HEK293 (cell line): ENCODE results near the gene NOL4L.

Source experiments
- CTCF ChIA-PET: fragments of 350-600 bp; formaldehyde crosslinking; extraction: SDS; loops from one replicate; lab custom pipeline; 2021; ENCODE audit warnings: antibody characterized with exemption; lab: Yijun Ruan, JAX
- POLR2A ChIA-PET: fragments of 300-600 bp; formaldehyde crosslinking; extraction: SDS; loops from one replicate; lab custom pipeline; 2020; ENCODE audit warnings: antibody characterized with exemption, inconsistent platforms; lab: Yijun Ruan, JAX
- H3K27ac ChIP-seq: fragments of 200-500 bp; sonication (Bioruptor generic); 2 replicates; pipeline ENCODE4 v1.5.1; 2014; ENCODE audit warnings: low read depth, low read length, control low read depth, inconsistent platforms; ENCODE audit errors: extremely low read depth
- H3K36me3 ChIP-seq, 2 experiments: fragments of 200-500 bp in 1 of 2; sonication (Bioruptor generic) in 1 of 2; 1 replicate in 1 of 2; 2 replicates in 1 of 2; pipeline ENCODE4 v1.5.1; 2014 to 2017; ENCODE audit warnings: inconsistent platforms in 2 of 2, low read length in 2 of 2; ENCODE audit not compliant: control insufficient read depth in 2 of 2, insufficient read depth in 1 of 2
- H3K4me1 ChIP-seq: fragments of 200-500 bp; sonication (Bioruptor generic); 2 replicates; pipeline ENCODE4 v1.5.1; 2014; ENCODE audit warnings: mild to moderate bottlenecking, low read length, inconsistent platforms; ENCODE audit not compliant: control insufficient read depth, insufficient read depth
- H3K4me3 ChIP-seq: 2 replicates; pipeline ENCODE4 v1.5.1; 2011; ENCODE audit warnings: low read depth, mild to moderate bottlenecking, control low read depth, low read length, moderate library complexity
- H3K9me3 ChIP-seq: fragments of 200-500 bp; sonication (Bioruptor generic); 2 replicates; pipeline ENCODE4 v1.5.1; 2014; ENCODE audit warnings: low read depth, low read length, inconsistent platforms; ENCODE audit not compliant: control insufficient read depth, insufficient read depth
- EGR2 ChIP-seq: fragments of 450-650 bp; formaldehyde crosslinking; IDR thresholded peaks from 2 replicates; pipeline ENCODE4 v1.5.1; 2016; ENCODE audit warnings: low read depth, missing biosample characterization, missing genetic modification characterization
- GLIS1 ChIP-seq: fragments of 450-650 bp; formaldehyde crosslinking; IDR thresholded peaks from 2 replicates; pipeline ENCODE4 v1.5.1; 2016; ENCODE audit warnings: missing biosample characterization, missing genetic modification characterization
- GLIS2 ChIP-seq: fragments of 450-650 bp; formaldehyde crosslinking; IDR thresholded peaks from 2 replicates; pipeline ENCODE4 v1.5.1; 2016; ENCODE audit warnings: missing biosample characterization, missing genetic modification characterization
- KLF1 ChIP-seq: fragments of 450-650 bp; formaldehyde crosslinking; IDR thresholded peaks from 2 replicates; pipeline ENCODE4 v1.5.1; 2016; ENCODE audit warnings: missing biosample characterization, missing genetic modification characterization
- SP2 ChIP-seq: fragments of 450-650 bp; formaldehyde crosslinking; IDR thresholded peaks from 2 replicates; pipeline ENCODE4 v1.5.1; 2016; ENCODE audit warnings: missing biosample characterization, missing genetic modification characterization
- SP3 ChIP-seq: fragments of 450-650 bp; formaldehyde crosslinking; IDR thresholded peaks from 2 replicates; pipeline ENCODE4 v1.5.1; 2016; ENCODE audit warnings: missing biosample characterization, missing genetic modification characterization
- TRIM28 ChIP-seq: IDR thresholded peaks from 2 replicates; pipeline ENCODE4 v1.6.1; 2011; ENCODE audit warnings: low read length, control low read depth, borderline replicate concordance
- YY1 ChIP-seq: fragments of 450-650 bp; formaldehyde crosslinking; IDR thresholded peaks from 2 replicates; pipeline ENCODE4 v1.5.1; 2018; ENCODE audit warnings: missing biosample characterization, missing genetic modification characterization
- ZBTB17 ChIP-seq: fragments of 450-650 bp; formaldehyde crosslinking; IDR thresholded peaks from 2 replicates; pipeline ENCODE4 v1.5.1; 2016; ENCODE audit warnings: missing biosample characterization, missing genetic modification characterization
- ZBTB20 ChIP-seq: fragments of 450-650 bp; formaldehyde crosslinking; IDR thresholded peaks from 2 replicates; pipeline ENCODE4 v1.5.1; 2016; ENCODE audit warnings: missing biosample characterization, missing genetic modification characterization
- ZBTB8A ChIP-seq: fragments of 450-650 bp; formaldehyde crosslinking; IDR thresholded peaks from 2 replicates; pipeline ENCODE4 v1.5.1; 2016; ENCODE audit warnings: missing biosample characterization, missing genetic modification characterization
- ZEB2 ChIP-seq: fragments of 450-650 bp; formaldehyde crosslinking; IDR thresholded peaks from 2 replicates; pipeline ENCODE4 v1.5.1; 2016; ENCODE audit warnings: missing biosample characterization, missing genetic modification characterization
- ZFHX2 ChIP-seq: fragments of 450-650 bp; formaldehyde crosslinking; conservative IDR thresholded peaks from 2 replicates; pipeline ENCODE4 v1.5.1; 2016; ENCODE audit warnings: missing biosample characterization, missing genetic modification characterization
- ZIC2 ChIP-seq: fragments of 450-650 bp; formaldehyde crosslinking; IDR thresholded peaks from 2 replicates; pipeline ENCODE4 v1.5.1; 2016; ENCODE audit warnings: missing biosample characterization, missing genetic modification characterization
- ZNF10 ChIP-seq: fragments of 450-650 bp; formaldehyde crosslinking; IDR thresholded peaks from 2 replicates; pipeline ENCODE4 v1.5.1; 2017; ENCODE audit warnings: missing biosample characterization, missing genetic modification characterization
- ZNF394 ChIP-seq: fragments of 450-650 bp; formaldehyde crosslinking; IDR thresholded peaks from 2 replicates; pipeline ENCODE4 v1.5.1; 2016; ENCODE audit warnings: missing biosample characterization, missing genetic modification characterization, mild to moderate bottlenecking, moderate library complexity, borderline replicate concordance
- ZNF423 ChIP-seq: fragments of 450-650 bp; formaldehyde crosslinking; IDR thresholded peaks from 2 replicates; pipeline ENCODE4 v1.5.1; 2016; ENCODE audit warnings: missing biosample characterization, missing genetic modification characterization
- ZNF561 ChIP-seq: fragments of 450-650 bp; IDR thresholded peaks from 2 replicates; pipeline ENCODE4 v1.5.1; 2018; ENCODE audit warnings: missing biosample characterization, missing genetic modification characterization, borderline replicate concordance
- ZNF600 ChIP-seq: fragments of 450-650 bp; formaldehyde crosslinking; IDR thresholded peaks from 2 replicates; pipeline ENCODE4 v1.5.1; 2016; ENCODE audit warnings: missing biosample characterization, missing genetic modification characterization
- ZNF664 ChIP-seq: fragments of 450-650 bp; formaldehyde crosslinking; IDR thresholded peaks from 2 replicates; pipeline ENCODE4 v1.5.1; 2016; ENCODE audit warnings: missing biosample characterization, missing genetic modification characterization
- ZNF76 ChIP-seq: fragments of 450-650 bp; formaldehyde crosslinking; IDR thresholded peaks from 2 replicates; pipeline ENCODE4; 2016; ENCODE audit warnings: low read depth, missing biosample characterization, missing genetic modification characterization, borderline replicate concordance
- ZNF777 ChIP-seq: fragments of 450-650 bp; formaldehyde crosslinking; IDR thresholded peaks from 2 replicates; pipeline ENCODE4 v1.5.1; 2017; ENCODE audit warnings: missing biosample characterization, missing genetic modification characterization, borderline replicate concordance
- ZXDB ChIP-seq: fragments of 450-650 bp; formaldehyde crosslinking; IDR thresholded peaks from 2 replicates; pipeline ENCODE4 v1.5.1; 2016; ENCODE audit warnings: missing biosample characterization, missing genetic modification characterization
- TF ChIP-seq, protein P1 (sequence below): fragments of 450-650 bp; formaldehyde crosslinking; conservative IDR thresholded peaks from 2 replicates; pipeline ENCODE4 v1.5.1; 2016; ENCODE audit warnings: low read depth, missing biosample characterization, missing genetic modification characterization
- TF ChIP-seq, protein P2 (sequence below): fragments of 450-650 bp; formaldehyde crosslinking; optimal IDR thresholded peaks from 2 replicates; pipeline ENCODE3; 2016; ENCODE audit warnings: missing biosample characterization, mild to moderate bottlenecking, missing genetic modification characterization
- TF ChIP-seq, protein P3 (sequence below): fragments of 450-650 bp; formaldehyde crosslinking; IDR thresholded peaks from 2 replicates; pipeline ENCODE4 v1.5.1; 2017; ENCODE audit warnings: missing biosample characterization, missing genetic modification characterization
- TF ChIP-seq, protein P4 (sequence below): fragments of 450-650 bp; formaldehyde crosslinking; IDR thresholded peaks from 2 replicates; pipeline ENCODE4 v1.5.1; 2017; ENCODE audit warnings: missing biosample characterization, missing genetic modification characterization
- TF ChIP-seq, protein P5 (sequence below): fragments of 450-650 bp; formaldehyde crosslinking; IDR thresholded peaks from 2 replicates; pipeline ENCODE4 v1.5.1; 2016; ENCODE audit warnings: missing biosample characterization, missing genetic modification characterization

Gene NOL4L

DNA sequence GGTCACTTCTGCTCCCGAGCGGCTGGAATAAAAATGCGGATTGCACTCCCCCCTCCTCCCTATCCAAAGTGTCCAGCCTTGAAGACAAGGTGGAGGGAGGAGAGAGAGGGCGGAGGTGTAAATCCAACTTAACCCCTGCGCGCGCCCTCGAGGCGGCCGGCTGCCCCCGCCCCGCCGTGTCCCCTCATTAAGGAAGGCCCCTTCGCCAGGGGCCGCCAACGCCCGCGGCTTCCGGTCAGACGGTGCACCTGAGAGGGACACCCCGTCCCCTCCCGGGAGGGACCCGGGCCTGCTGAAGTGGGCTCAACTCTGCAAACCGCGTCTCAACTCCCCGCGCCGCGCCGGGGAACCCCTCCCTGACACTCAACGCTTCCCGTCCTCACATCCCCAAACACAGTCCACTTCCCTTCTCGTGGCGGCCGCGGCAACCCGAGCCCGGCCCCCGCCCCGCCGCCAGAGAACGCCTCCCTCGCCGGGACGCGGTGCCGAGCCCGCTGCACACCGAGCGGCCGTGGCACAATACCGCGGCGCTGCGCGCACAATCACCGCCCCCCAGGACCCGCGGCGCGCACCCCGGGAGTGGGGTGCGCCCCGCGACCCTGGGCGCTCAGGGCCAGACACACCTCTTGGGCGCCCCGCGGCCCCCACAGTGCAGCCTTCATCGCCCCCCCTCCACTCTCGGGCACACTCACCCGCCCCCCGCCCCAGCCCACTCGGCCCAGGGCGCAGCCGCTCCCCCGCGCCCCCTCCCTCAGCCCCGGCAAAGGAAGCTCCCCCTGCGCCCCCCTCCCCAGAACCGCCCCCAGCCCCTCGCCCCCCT is 102.5 kb downstream of the NOL4L start:
- H3K36me3 ChIP-seq = no peaks in the 10 kb centered on the region
- peak overlapping the region; percentile 72 for H3K4me3 ChIP-seq
- peak overlapping the region; percentile 60; the same call in 1 of the 2 replicates for H3K27ac ChIP-seq
- no peaks in the 10 kb centered on the region for H3K9me3 ChIP-seq
- peaks cover 4% of the 10 kb centered on the region; the same call in 1 of the 2 replicates for H3K4me1 ChIP-seq
- ChIA-PET POLR2A (interaction anchor here (2.1 kb wide), 1 partner anchor 124 kb away, joined by 11 read pairs; the partner anchor contains the start of gene ASXL1), CTCF (no interaction called here)
- TF ChIP-seq, protein P1, sequence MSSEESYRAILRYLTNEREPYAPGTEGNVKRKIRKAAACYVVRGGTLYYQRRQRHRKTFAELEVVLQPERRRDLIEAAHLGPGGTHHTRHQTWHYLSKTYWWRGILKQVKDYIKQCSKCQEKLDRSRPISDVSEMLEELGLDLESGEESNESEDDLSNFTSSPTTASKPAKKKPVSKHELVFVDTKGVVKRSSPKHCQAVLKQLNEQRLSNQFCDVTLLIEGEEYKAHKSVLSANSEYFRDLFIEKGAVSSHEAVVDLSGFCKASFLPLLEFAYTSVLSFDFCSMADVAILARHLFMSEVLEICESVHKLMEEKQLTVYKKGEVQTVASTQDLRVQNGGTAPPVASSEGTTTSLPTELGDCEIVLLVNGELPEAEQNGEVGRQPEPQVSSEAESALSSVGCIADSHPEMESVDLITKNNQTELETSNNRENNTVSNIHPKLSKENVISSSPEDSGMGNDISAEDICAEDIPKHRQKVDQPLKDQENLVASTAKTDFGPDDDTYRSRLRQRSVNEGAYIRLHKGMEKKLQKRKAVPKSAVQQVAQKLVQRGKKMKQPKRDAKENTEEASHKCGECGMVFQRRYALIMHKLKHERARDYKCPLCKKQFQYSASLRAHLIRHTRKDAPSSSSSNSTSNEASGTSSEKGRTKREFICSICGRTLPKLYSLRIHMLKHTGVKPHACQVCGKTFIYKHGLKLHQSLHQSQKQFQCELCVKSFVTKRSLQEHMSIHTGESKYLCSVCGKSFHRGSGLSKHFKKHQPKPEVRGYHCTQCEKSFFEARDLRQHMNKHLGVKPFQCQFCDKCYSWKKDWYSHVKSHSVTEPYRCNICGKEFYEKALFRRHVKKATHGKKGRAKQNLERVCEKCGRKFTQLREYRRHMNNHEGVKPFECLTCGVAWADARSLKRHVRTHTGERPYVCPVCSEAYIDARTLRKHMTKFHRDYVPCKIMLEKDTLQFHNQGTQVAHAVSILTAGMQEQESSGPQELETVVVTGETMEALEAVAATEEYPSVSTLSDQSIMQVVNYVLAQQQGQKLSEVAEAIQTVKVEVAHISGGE = peak; percentile 87
- TF ChIP-seq ZBTB20 (tag by site-specific recombination) (peak; percentile 86), ZEB2 (tag by site-specific recombination) (0 out of 2 replicates have a peak, but pooled peaks have one; percentile 59), ZNF561 (tag by site-specific recombination) (peak; percentile 28; the same call in 1 of the 2 replicates), ZNF600 (tag by site-specific recombination) (0 out of 2 replicates have a peak, but pooled peaks have one; percentile 25), ZIC2 (tag by site-specific recombination) (peak; percentile 21; the same call in 1 of the 2 replicates), ZNF777 (tag by site-specific recombination) (no peak), ZNF423 (tag by site-specific recombination) (no peak), ZNF10 (tag by site-specific recombination) (peak; percentile 84), EGR2 (tag by site-specific recombination) (peak; percentile 44; the same call in 1 of the 2 replicates), ZNF394 (tag by site-specific recombination) (0 out of 2 replicates have a peak, but pooled peaks have one; percentile 20), ZXDB (tag by site-specific recombination) (0 out of 2 replicates have a peak, but pooled peaks have one; percentile 21), ZNF76 (0 out of 2 replicates have a peak, but pooled peaks have one; percentile 27), ZBTB8A (tag by site-specific recombination) (peak; percentile 40; the same call in 1 of the 2 replicates), ZBTB17 (0 out of 2 replicates have a peak, but pooled peaks have one; percentile 14), SP3 (tag by site-specific recombination) (peak; percentile 24; the same call in 1 of the 2 replicates), GLIS1 (tag by site-specific recombination) (0 out of 2 replicates have a peak, but pooled peaks have one; percentile 6), TRIM28 (no peak), GLIS2 (tag by site-specific recombination) (peak; percentile 49; the same call in 1 of the 2 replicates), ZFHX2 (tag by site-specific recombination) (peak; percentile 37; the same call in 1 of the 2 replicates), ZNF664 (tag by site-specific recombination) (no peak), KLF1 (tag by site-specific recombination) (peak; percentile 40; the same call in 1 of the 2 replicates), YY1 (tag by site-specific recombination) (0 out of 2 replicates have a peak, but pooled peaks have one; percentile 18), SP2 (tag by site-specific recombination) (peak; percentile 66)
- TF ChIP-seq, protein P2, sequence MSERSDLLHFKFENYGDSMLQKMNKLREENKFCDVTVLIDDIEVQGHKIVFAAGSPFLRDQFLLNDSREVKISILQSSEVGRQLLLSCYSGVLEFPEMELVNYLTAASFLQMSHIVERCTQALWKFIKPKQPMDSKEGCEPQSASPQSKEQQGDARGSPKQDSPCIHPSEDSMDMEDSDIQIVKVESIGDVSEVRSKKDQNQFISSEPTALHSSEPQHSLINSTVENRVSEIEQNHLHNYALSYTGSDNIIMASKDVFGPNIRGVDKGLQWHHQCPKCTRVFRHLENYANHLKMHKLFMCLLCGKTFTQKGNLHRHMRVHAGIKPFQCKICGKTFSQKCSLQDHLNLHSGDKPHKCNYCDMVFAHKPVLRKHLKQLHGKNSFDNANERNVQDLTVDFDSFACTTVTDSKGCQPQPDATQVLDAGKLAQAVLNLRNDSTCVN (tag by site-specific recombination) = peak; percentile 76
- TF ChIP-seq, protein P3, sequence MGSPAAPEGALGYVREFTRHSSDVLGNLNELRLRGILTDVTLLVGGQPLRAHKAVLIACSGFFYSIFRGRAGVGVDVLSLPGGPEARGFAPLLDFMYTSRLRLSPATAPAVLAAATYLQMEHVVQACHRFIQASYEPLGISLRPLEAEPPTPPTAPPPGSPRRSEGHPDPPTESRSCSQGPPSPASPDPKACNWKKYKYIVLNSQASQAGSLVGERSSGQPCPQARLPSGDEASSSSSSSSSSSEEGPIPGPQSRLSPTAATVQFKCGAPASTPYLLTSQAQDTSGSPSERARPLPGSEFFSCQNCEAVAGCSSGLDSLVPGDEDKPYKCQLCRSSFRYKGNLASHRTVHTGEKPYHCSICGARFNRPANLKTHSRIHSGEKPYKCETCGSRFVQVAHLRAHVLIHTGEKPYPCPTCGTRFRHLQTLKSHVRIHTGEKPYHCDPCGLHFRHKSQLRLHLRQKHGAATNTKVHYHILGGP (tag by site-specific recombination) = no peak
- TF ChIP-seq, protein P4, sequence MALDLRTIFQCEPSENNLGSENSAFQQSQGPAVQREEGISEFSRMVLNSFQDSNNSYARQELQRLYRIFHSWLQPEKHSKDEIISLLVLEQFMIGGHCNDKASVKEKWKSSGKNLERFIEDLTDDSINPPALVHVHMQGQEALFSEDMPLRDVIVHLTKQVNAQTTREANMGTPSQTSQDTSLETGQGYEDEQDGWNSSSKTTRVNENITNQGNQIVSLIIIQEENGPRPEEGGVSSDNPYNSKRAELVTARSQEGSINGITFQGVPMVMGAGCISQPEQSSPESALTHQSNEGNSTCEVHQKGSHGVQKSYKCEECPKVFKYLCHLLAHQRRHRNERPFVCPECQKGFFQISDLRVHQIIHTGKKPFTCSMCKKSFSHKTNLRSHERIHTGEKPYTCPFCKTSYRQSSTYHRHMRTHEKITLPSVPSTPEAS = no peak
- TF ChIP-seq, protein P5, sequence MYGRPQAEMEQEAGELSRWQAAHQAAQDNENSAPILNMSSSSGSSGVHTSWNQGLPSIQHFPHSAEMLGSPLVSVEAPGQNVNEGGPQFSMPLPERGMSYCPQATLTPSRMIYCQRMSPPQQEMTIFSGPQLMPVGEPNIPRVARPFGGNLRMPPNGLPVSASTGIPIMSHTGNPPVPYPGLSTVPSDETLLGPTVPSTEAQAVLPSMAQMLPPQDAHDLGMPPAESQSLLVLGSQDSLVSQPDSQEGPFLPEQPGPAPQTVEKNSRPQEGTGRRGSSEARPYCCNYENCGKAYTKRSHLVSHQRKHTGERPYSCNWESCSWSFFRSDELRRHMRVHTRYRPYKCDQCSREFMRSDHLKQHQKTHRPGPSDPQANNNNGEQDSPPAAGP (tag by site-specific recombination) = peak; percentile 59; the same call in 1 of the 2 replicates
